Measurements from ENCODE around the gene ADAMTS16.

ADAMTS16 gene

GRCh38 chr5:5234912-5235311 is 94.8 kb downstream of the ADAMTS16 start:
- no peak for DNase-seq (ENCODE audit: low read depth in 3 of 3)

- DNase-seq (ENCODE audit: low read depth in 3 of 3): no peak
These were observed 95.6 kb downstream of the ADAMTS16 start for GRCh38 chr5:5235685-5236084.

- no peak for DNase-seq (ENCODE audit: low read depth in 3 of 3)
These were observed 99.1 kb downstream of the ADAMTS16 start for GRCh38 chr5:5239191-5239590.

GRCh38 chr5:5240234-5240633 is 100.1 kb downstream of the ADAMTS16 start:
- no peak for DNase-seq (ENCODE audit: low read depth in 3 of 3)

- DNase-seq (ENCODE audit: low read depth in 3 of 3): no peak
These were observed 101.9 kb downstream of the ADAMTS16 start for GRCh38 chr5:5242056-5242455.

- no peak for DNase-seq (ENCODE audit: low read depth in 3 of 3)
These were observed 106.6 kb downstream of the ADAMTS16 start for GRCh38 chr5:5246736-5247135.

GRCh38 chr5:5250758-5251157 is 110.6 kb downstream of the ADAMTS16 start:
- DNase-seq (ENCODE audit: low read depth in 3 of 3): no peak

- no peak for DNase-seq (ENCODE audit: low read depth in 3 of 3)
These were observed 112.0 kb downstream of the ADAMTS16 start for GRCh38 chr5:5252106-5252505.

GRCh38 chr5:5257353-5257752 is 117.2 kb downstream of the ADAMTS16 start:
- no peak for DNase-seq (ENCODE audit: low read depth in 3 of 3)

GRCh38 chr5:5258564-5258963 is 118.4 kb downstream of the ADAMTS16 start:
- no peak for DNase-seq (ENCODE audit: low read depth in 3 of 3)

- no peak for DNase-seq (ENCODE audit: low read depth in 3 of 3)
These were observed 124.6 kb downstream of the ADAMTS16 start for GRCh38 chr5:5264727-5265126.

GRCh38 chr5:5266297-5266696 is 126.2 kb downstream of the ADAMTS16 start:
- no peak for DNase-seq (ENCODE audit: low read depth in 3 of 3)

GRCh38 chr5:5270161-5270560 is 130.0 kb downstream of the ADAMTS16 start:
- no peak for DNase-seq (ENCODE audit: low read depth in 3 of 3)

GRCh38 chr5:5270958-5271785 is 131.0 kb downstream of the ADAMTS16 start:
- DNase-seq (ENCODE audit: low read depth in 3 of 3): no peak

GRCh38 chr5:5271786-5272321 is 131.7 kb downstream of the ADAMTS16 start:
- no peak for DNase-seq (ENCODE audit: low read depth in 3 of 3)

- DNase-seq (ENCODE audit: low read depth in 3 of 3): no peak
These were observed 133.3 kb downstream of the ADAMTS16 start for GRCh38 chr5:5273398-5273797.

GRCh38 chr5:5273976-5274375 is 133.8 kb downstream of the ADAMTS16 start:
- no peak for DNase-seq (ENCODE audit: low read depth in 3 of 3)

- no peak for DNase-seq (ENCODE audit: low read depth in 3 of 3)
These were observed 135.1 kb downstream of the ADAMTS16 start for GRCh38 chr5:5275211-5275610.

GRCh38 chr5:5276430-5276829 is 136.3 kb downstream of the ADAMTS16 start:
- DNase-seq (ENCODE audit: low read depth in 3 of 3): no peak

- DNase-seq (ENCODE audit: low read depth in 3 of 3): no peak
These were observed 136.9 kb downstream of the ADAMTS16 start for GRCh38 chr5:5276951-5277517.

- DNase-seq (ENCODE audit: low read depth in 3 of 3): no peak
These were observed 138.2 kb downstream of the ADAMTS16 start for GRCh38 chr5:5278201-5278814.

- no peak for DNase-seq (ENCODE audit: low read depth in 3 of 3)
These were observed 138.8 kb downstream of the ADAMTS16 start for GRCh38 chr5:5278815-5279381.

Data from stimulated activated CD4-positive, alpha-beta T cell treated with anti-CD3 and anti-CD28 coated beads, TNF-alpha, amount 100 ng/mL, for 48 hours (primary cell).